HFFc6 (cell line): ENCODE data around the gene TACR1. TPM values are rescaled to one million over a fixed set of nuclear protein-coding genes. Genes with fewer than 3 reads are reported as not detected.
"Not testable (repeated sequence)": the region's sequence is repeated elsewhere in the genome, so short reads cannot be mapped to it uniquely, and the experiment has no call there.

ENCODE experiments used
- DNase-seq: peaks from one replicate; pipeline ENCODE4 v3.0.0-alpha.2; 2018
- H3K27ac Mint-ChIP-seq: 2 replicates; pipeline ENCODE4 v1.8.0; 2020; ENCODE audit warnings: mild to moderate bottlenecking, mixed read lengths
- H3K27me3 Mint-ChIP-seq: 2 replicates; pipeline ENCODE4 v1.8.0; 2021; ENCODE audit warnings: mild to moderate bottlenecking, moderate library complexity, mixed read lengths; ENCODE audit not compliant: insufficient read depth
- H3K36me3 Mint-ChIP-seq: 2 replicates; pipeline ENCODE4 v1.8.0; 2021; ENCODE audit warnings: low read depth, mixed read lengths
- H3K4me1 Mint-ChIP-seq: 2 replicates; pipeline ENCODE4 v1.8.0; 2020; ENCODE audit warnings: low read depth, mixed read lengths
- H3K4me3 Mint-ChIP-seq: 2 replicates; pipeline ENCODE4 v1.8.0; 2020; ENCODE audit warnings: mild to moderate bottlenecking, moderate library complexity, mixed read lengths
- H3K9me3 Mint-ChIP-seq: 2 replicates; pipeline ENCODE4 v1.8.0; 2020; ENCODE audit warnings: mild to moderate bottlenecking, mixed read lengths
- CTCF ChIP-seq: fragments of 200-600 bp; sonication (generic); IDR thresholded peaks from 2 replicates; pipeline ENCODE4 v1.5.0; 2021; ENCODE audit warnings: antibody characterized with exemption, mild to moderate bottlenecking
- total RNA-seq, 6 experiments: library from RNA; stranded (reverse); fragmentation: NEBNext Ultra II Directional; extraction: Animal tissue kit (Norgen Biotek cat#: 25700); gene quantifications; 2 replicates in 1 of 6; 3 replicates in 5 of 6; pipeline ENCODE4 v1.2.3, GENCODE V29; 2021

The TACR1 gene
- total RNA-seq, 6 experiments from 2014 or later, result 0.10 to 0.18 (median 0.17) TPM; not detected in 1

GRCh38 chr2:75064691-75065396, 134.5 kb downstream of the TACR1 start:
- Mint-ChIP-seq H3K36me3 (no peaks in the 10 kb centered on the region), H3K9me3 (no peaks in the 10 kb centered on the region), H3K4me1 (peaks cover 5% of the 10 kb centered on the region; the same call in 1 of the 2 replicates), H3K27me3 (no peaks in the 10 kb centered on the region; the same call in 1 of the 2 replicates), H3K4me3 (peak overlapping the region; percentile 30; the same call in 1 of the 2 replicates), H3K27ac (peak overlapping the region; percentile 67)
- DNase-seq, result peak; percentile 37
- TF ChIP-seq CTCF, result peak; percentile 98

GRCh38 chr2:75063906-75064305, 135.4 kb downstream of the TACR1 start:
- H3K27ac Mint-ChIP-seq, result no peak overlapping the region
- H3K27me3 Mint-ChIP-seq, result no peaks in the 10 kb centered on the region; the same call in 1 of the 2 replicates
- no peak overlapping the region for H3K4me3 Mint-ChIP-seq
- DNase-seq, result no peak
- no peaks in the 10 kb centered on the region for H3K9me3 Mint-ChIP-seq
- no peak for TF ChIP-seq CTCF
- H3K4me1 Mint-ChIP-seq, result no peaks in the 10 kb centered on the region; the same call in 1 of the 2 replicates
- H3K36me3 Mint-ChIP-seq, result no peaks in the 10 kb centered on the region

- no peak for DNase-seq
- no peaks in the 10 kb centered on the region; the same call in 1 of the 2 replicates for H3K27me3 Mint-ChIP-seq
- no peak for TF ChIP-seq CTCF
Measured at GRCh38 chr2:75058427-75058826, 140.9 kb downstream of the TACR1 start.

GRCh38 chr2:75057150-75057549, 142.2 kb downstream of the TACR1 start:
- not testable (repeated sequence) for H3K4me3 Mint-ChIP-seq, H3K9me3 Mint-ChIP-seq, DNase-seq, H3K36me3 Mint-ChIP-seq, H3K27ac Mint-ChIP-seq, H3K27me3 Mint-ChIP-seq
- peaks cover 35% of the 10 kb centered on the region for H3K4me1 Mint-ChIP-seq

More at GRCh38 chr2:75058427-75058826, 140.9 kb downstream of the TACR1 start:
- H3K4me1 Mint-ChIP-seq, result peaks cover 33% of the 10 kb centered on the region
- H3K9me3 Mint-ChIP-seq, result no peaks in the 10 kb centered on the region
- H3K27ac Mint-ChIP-seq, result no peak overlapping the region
- no peaks in the 10 kb centered on the region for H3K36me3 Mint-ChIP-seq
- no peak overlapping the region for H3K4me3 Mint-ChIP-seq

GRCh38 chr2:75055820-75056675, 143.3 kb downstream of the TACR1 start:
- TF ChIP-seq CTCF, result no peak
- peak; percentile 9 for DNase-seq
- Mint-ChIP-seq H3K4me3 (no peak overlapping the region), H3K27ac (peak overlapping the region; percentile 32; the same call in 1 of the 2 replicates), H3K36me3 (no peaks in the 10 kb centered on the region), H3K27me3 (no peaks in the 10 kb centered on the region; the same call in 1 of the 2 replicates), H3K4me1 (peaks cover 35% of the 10 kb centered on the region), H3K9me3 (no peaks in the 10 kb centered on the region)
